ENCODE results near the gene DEPDC4. TPM values are rescaled to one million over a fixed set of nuclear protein-coding genes. Genes with fewer than 3 reads are reported as not detected.

The DEPDC4 gene
- total and polyA plus RNA-seq, 10 of the 15 experiments (the other 5 are each of a cell fraction or from before 2014, with no cell fraction given), result 1.5 to 4.7 (median 2.2) TPM

DNA sequence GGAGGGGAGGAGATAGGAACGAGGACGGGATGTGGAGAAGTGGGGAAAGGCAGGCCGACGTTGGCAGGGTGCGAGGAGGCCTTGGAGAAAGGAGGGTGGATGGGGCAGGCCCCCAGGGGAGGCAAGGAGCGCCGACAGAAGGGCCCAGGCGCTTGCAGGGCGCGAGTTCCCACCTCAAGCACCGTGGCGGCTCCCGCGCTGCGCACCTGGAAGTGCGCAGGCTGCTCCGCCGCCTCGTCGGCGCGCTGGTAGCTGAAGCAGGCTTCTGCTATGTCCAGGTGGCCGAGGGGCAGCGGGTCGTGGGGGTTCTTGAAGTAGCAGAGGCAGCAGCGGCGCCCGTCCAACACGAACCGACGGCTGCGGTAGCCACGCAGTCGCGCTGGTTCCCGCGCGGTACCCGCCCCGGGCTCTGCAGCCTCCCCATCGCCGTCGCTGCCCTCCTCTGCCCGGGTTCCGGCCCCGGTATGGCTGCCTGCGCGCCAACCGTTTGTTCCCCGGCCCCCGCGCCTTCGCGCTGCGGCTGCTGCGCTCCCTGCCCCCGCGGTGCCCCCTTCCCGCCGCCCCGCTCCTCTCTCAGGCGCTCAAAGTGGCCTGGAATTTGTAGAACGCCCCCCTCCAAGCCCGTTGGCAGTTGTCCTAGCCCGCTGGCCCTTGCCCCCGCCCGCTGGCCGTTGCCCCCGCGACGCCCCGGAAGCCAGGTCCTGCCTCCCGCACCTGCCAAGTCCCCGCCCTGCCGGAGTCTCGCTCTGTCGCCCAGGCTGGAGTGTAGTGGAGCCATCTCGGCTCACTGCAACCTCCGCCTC is 67.3 kb downstream of the DEPDC4 start (continued):
- TF ChIP-seq ATF7 (IDR thresholded peaks at IDR 0.05; ENCODE audit: low read depth) (no peak), CEBPZ (IDR thresholded peaks at IDR 0.05; ENCODE audit: low read depth, low read length) (no peak), CREM (IDR thresholded peaks at IDR 0.05; ENCODE audit: low read depth) (no peak), SREBF1 (IDR thresholded peaks at IDR 0.05; ENCODE audit: low read length) (no peak), TCF12 (IDR thresholded peaks at IDR 0.05; ENCODE audit: low read depth, low read length) (0 out of 2 replicates have a peak, but pooled peaks have one; percentile 23), KAT2A (conservative IDR thresholded peaks at IDR 0.05; ENCODE audit: control insufficient read depth, low read depth, low read length) (no peak), IKZF2 (IDR thresholded peaks at IDR 0.05) (no peak), BRCA1 (IDR thresholded peaks at IDR 0.05; ENCODE audit: low read depth, low read length) (no peak), TCF3 (IDR thresholded peaks at IDR 0.05; ENCODE audit: borderline replicate concordance, insufficient read depth, low read depth, low read length) (no peak), BCL3 (IDR thresholded peaks at IDR 0.05; ENCODE audit: borderline replicate concordance, insufficient read depth, low read depth, low read length, poor library complexity, severe bottlenecking) (no peak), DPF2 (IDR thresholded peaks at IDR 0.05) (peak; percentile 55; the same call in 1 of the 2 replicates), POU2F2 (IDR thresholded peaks at IDR 0.05; ENCODE audit: borderline replicate concordance, low read depth, low read length) (no peak), RFX5 (IDR thresholded peaks at IDR 0.05; ENCODE audit: low read depth, low read length) (no peak), ZSCAN29 (IDR thresholded peaks at IDR 0.05) (no peak), CTCF (IDR thresholded peaks at IDR 0.05 in 2 of 3, conservative IDR thresholded peaks at IDR 0.05 in 1 of 3; ENCODE audit: control insufficient read depth in 2 of 3, extremely low read depth in 1 of 3, insufficient read depth in 1 of 3, low read depth in 3 of 3, low read length in 3 of 3) (no peak), SIX5 (IDR thresholded peaks at IDR 0.05; ENCODE audit: low read depth, low read length, severe bottlenecking) (no peak)
- TF ChIP-seq, protein P1, sequence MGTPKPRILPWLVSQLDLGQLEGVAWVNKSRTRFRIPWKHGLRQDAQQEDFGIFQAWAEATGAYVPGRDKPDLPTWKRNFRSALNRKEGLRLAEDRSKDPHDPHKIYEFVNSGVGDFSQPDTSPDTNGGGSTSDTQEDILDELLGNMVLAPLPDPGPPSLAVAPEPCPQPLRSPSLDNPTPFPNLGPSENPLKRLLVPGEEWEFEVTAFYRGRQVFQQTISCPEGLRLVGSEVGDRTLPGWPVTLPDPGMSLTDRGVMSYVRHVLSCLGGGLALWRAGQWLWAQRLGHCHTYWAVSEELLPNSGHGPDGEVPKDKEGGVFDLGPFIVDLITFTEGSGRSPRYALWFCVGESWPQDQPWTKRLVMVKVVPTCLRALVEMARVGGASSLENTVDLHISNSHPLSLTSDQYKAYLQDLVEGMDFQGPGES (IDR thresholded peaks at IDR 0.05), result no peak
- TF ChIP-seq, protein P2, sequence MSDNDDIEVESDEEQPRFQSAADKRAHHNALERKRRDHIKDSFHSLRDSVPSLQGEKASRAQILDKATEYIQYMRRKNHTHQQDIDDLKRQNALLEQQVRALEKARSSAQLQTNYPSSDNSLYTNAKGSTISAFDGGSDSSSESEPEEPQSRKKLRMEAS (IDR thresholded peaks at IDR 0.05; ENCODE audit: low read depth, low read length), result no peak
- TF ChIP-seq, protein P3, sequence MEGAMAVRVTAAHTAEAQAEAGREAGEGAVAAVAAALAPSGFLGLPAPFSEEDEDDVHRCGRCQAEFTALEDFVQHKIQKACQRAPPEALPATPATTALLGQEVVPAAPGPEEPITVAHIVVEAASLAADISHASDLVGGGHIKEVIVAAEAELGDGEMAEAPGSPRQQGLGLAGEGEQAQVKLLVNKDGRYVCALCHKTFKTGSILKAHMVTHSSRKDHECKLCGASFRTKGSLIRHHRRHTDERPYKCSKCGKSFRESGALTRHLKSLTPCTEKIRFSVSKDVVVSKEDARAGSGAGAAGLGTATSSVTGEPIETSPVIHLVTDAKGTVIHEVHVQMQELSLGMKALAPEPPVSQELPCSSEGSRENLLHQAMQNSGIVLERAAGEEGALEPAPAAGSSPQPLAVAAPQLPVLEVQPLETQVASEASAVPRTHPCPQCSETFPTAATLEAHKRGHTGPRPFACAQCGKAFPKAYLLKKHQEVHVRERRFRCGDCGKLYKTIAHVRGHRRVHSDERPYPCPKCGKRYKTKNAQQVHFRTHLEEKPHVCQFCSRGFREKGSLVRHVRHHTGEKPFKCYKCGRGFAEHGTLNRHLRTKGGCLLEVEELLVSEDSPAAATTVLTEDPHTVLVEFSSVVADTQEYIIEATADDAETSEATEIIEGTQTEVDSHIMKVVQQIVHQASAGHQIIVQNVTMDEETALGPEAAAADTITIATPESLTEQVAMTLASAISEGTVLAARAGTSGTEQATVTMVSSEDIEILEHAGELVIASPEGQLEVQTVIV (IDR thresholded peaks at IDR 0.05; ENCODE audit: borderline replicate concordance, partially characterized antibody), result no peak
